Osteoblast (primary cell): ENCODE results near the gene LRRC63. TPM values are rescaled to one million over a fixed set of nuclear protein-coding genes. Genes with fewer than 3 reads are reported as not detected.

ENCODE experiments used
- DNase-seq: peaks from one replicate; pipeline ENCODE4 v3.0.0; 2011; ENCODE audit warnings: low spot score, mixed read lengths; ENCODE audit not compliant: insufficient read length; ENCODE audit errors: missing footprints
- H2AFZ ChIP-seq: 2 replicates; pipeline ENCODE4 v1.6.0; 2011; ENCODE audit warnings: mild to moderate bottlenecking, low read length
- H3K27ac ChIP-seq: 2 replicates; pipeline ENCODE4 v1.5.1; 2011; ENCODE audit warnings: mild to moderate bottlenecking, low read depth, low read length, moderate library complexity
- H3K27me3 ChIP-seq: 2 replicates; pipeline ENCODE4 v1.6.0; 2012; ENCODE audit warnings: mild to moderate bottlenecking, control low read depth, inconsistent platforms, low read length, moderate library complexity; ENCODE audit not compliant: insufficient read depth
- H3K36me3 ChIP-seq: 2 replicates; pipeline ENCODE4 v1.5.1; 2011; ENCODE audit warnings: mild to moderate bottlenecking, low read length, control low read depth, moderate library complexity; ENCODE audit not compliant: insufficient read depth
- H3K4me1 ChIP-seq: 2 replicates; pipeline ENCODE4 v1.5.1; 2011; ENCODE audit warnings: mild to moderate bottlenecking, low read length, control low read depth, moderate library complexity; ENCODE audit not compliant: insufficient read depth
- H3K4me2 ChIP-seq: 2 replicates; pipeline ENCODE4 v1.6.0; 2011; ENCODE audit warnings: mild to moderate bottlenecking, low read length; ENCODE audit not compliant: insufficient read depth
- H3K4me3 ChIP-seq: fragments of 200-600 bp; sonication (generic); 3 replicates; pipeline ENCODE4 v1.5.1; 2012; ENCODE audit warnings: mild to moderate bottlenecking, low read length, inconsistent platforms; ENCODE audit not compliant: insufficient read depth
- H3K79me2 ChIP-seq: 2 replicates; pipeline ENCODE4 v1.6.0; 2012; ENCODE audit warnings: mild to moderate bottlenecking, low read length, control low read depth, inconsistent platforms; ENCODE audit not compliant: insufficient read depth
- H3K9me3 ChIP-seq: 2 replicates; pipeline ENCODE4 v1.5.1; 2011; ENCODE audit warnings: low read depth, low read length, control low read depth
- H4K20me1 ChIP-seq: 2 replicates; pipeline ENCODE4 v1.6.0; 2012; ENCODE audit warnings: mild to moderate bottlenecking, low read length, control low read depth; ENCODE audit not compliant: insufficient read depth
- total RNA-seq: library from RNA; depleted of rRNA; stranded (reverse); fragments of >200 nt; gene quantifications from 2 replicates; pipeline ENCODE4 v1.2.3, GENCODE V29; 2012
- TF ChIP-seq, protein P1 (sequence below): IDR thresholded peaks from 2 replicates; pipeline ENCODE4 v1.5.1; 2011; ENCODE audit warnings: mild to moderate bottlenecking, low read depth, low read length, moderate library complexity; ENCODE audit errors: extremely low read depth

The LRRC63 gene
- total RNA-seq, 1 donor, result not detected

DNA sequence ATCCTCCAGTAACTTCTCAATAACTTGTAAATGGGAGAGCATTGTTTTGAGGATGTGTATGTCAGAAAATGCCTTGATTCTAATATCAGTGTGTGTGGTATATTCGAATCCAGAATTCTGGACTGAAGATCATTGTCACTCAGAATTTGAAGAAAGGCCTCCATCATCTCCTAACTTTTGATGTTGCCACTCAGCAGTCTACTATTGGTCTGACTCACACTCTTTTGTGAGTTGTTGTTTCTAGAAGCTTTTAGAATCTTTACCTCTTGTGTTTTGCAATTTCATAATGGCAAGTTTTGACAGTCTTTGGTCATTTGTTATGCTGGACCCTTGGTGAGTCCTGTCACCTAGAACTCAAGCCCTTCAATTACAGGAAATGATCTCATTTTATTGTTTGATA is 98.3 kb downstream of the LRRC63 start:
- Histone ChIP-seq H4K20me1 (no peaks in the 10 kb centered on the region), H3K9me3 (no peaks in the 10 kb centered on the region), H3K4me3 (no peak overlapping the region), H3K27me3 (no peaks in the 10 kb centered on the region), H3K4me2 (no peak overlapping the region), H3K79me2 (no peaks in the 10 kb centered on the region), H3K36me3 (no peaks in the 10 kb centered on the region), H3K27ac (no peak overlapping the region), H3K4me1 (no peaks in the 10 kb centered on the region), H2AFZ (no peak overlapping the region)
- DNase-seq, result no peak
- TF ChIP-seq, protein P1, sequence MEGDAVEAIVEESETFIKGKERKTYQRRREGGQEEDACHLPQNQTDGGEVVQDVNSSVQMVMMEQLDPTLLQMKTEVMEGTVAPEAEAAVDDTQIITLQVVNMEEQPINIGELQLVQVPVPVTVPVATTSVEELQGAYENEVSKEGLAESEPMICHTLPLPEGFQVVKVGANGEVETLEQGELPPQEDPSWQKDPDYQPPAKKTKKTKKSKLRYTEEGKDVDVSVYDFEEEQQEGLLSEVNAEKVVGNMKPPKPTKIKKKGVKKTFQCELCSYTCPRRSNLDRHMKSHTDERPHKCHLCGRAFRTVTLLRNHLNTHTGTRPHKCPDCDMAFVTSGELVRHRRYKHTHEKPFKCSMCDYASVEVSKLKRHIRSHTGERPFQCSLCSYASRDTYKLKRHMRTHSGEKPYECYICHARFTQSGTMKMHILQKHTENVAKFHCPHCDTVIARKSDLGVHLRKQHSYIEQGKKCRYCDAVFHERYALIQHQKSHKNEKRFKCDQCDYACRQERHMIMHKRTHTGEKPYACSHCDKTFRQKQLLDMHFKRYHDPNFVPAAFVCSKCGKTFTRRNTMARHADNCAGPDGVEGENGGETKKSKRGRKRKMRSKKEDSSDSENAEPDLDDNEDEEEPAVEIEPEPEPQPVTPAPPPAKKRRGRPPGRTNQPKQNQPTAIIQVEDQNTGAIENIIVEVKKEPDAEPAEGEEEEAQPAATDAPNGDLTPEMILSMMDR, result no peak

DNA sequence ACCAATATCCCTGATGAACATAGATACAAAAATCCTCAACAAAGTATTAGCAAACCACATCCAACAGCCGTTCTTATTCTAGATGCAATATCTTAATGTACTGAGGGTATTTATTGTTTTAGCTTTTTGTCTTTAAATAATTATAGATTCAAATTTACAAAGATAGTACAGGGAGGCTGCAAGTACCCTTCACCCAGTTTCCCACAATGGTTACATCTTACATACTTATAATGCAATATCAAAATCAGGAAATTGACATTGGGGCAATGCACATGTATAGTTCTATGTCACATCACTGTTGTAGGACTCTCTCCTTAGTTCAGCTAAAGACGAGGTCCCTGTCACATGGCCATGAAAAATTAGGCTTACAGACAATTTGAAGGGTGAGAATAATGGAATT is 99.5 kb downstream of the LRRC63 start:
- H3K27ac ChIP-seq, result no peak overlapping the region
- no peak overlapping the region for H3K4me2 ChIP-seq
- TF ChIP-seq, protein P1, result no peak
- no peaks in the 10 kb centered on the region for H3K36me3 ChIP-seq
- no peaks in the 10 kb centered on the region for H3K4me1 ChIP-seq
- no peak overlapping the region for H2AFZ ChIP-seq
- H3K27me3 ChIP-seq, result no peaks in the 10 kb centered on the region
- H3K9me3 ChIP-seq, result no peaks in the 10 kb centered on the region
- H4K20me1 ChIP-seq, result no peaks in the 10 kb centered on the region
- no peak overlapping the region for H3K4me3 ChIP-seq
- H3K79me2 ChIP-seq, result no peaks in the 10 kb centered on the region
- DNase-seq, result no peak

GRCh38 chr13:46313024-46313423 is 101.3 kb downstream of the LRRC63 start:
- Histone ChIP-seq H4K20me1 (no peaks in the 10 kb centered on the region), H3K27me3 (no peaks in the 10 kb centered on the region), H3K27ac (no peak overlapping the region), H3K9me3 (no peaks in the 10 kb centered on the region), H3K4me2 (no peak overlapping the region), H3K4me3 (no peak overlapping the region), H3K4me1 (no peaks in the 10 kb centered on the region), H3K79me2 (no peaks in the 10 kb centered on the region), H3K36me3 (no peaks in the 10 kb centered on the region), H2AFZ (no peak overlapping the region)
- DNase-seq, result no peak
- TF ChIP-seq, protein P1, result no peak

DNA sequence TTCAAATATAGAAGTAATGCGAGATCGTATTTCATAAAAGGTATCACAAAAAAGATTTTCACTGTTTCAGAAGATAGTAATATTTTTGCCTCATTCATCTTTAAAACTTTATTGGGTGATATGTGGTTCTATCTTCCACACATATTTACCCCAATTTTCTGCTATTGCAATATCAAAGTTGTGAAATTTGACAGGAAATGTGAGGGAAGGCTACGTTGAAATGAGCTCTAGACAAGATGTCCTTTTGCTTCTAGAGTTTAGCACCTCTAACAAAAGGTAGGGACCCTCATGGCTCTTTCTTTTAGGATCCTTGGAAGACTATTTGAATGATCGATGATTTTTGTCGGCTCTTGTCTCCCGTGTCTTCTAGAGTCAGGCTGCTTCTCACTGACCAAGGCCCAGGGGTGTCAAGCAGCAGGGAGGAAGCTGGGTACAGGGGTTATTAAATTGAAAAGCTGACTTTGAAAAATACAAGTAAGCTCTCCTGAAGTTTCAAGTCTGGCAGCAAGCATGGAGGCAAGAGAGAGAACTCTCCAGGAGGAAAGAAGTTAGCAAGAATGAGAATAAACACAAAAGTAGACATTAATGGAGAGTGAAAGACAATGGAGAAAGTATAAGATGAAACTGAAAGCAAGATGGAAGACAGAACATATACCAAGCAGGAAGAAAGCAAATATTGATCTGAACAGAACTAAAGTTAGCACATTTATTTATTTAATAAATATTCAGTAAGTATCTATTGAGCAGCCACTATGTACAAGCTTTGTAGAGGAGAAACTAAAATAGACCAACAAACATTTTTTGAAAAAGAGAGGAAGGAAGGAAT is 101.9 kb downstream of the LRRC63 start:
- Histone ChIP-seq H4K20me1 (no peaks in the 10 kb centered on the region), H3K9me3 (no peaks in the 10 kb centered on the region), H3K79me2 (no peaks in the 10 kb centered on the region), H3K4me2 (no peak overlapping the region), H3K27ac (no peak overlapping the region), H3K4me3 (no peak overlapping the region), H3K4me1 (no peaks in the 10 kb centered on the region), H2AFZ (peak overlapping the region; percentile 10), H3K36me3 (no peaks in the 10 kb centered on the region), H3K27me3 (no peaks in the 10 kb centered on the region)
- no peak for DNase-seq
- TF ChIP-seq, protein P1, result no peak
